ENCODE measurements around the gene GNPAT.
A peak's percentile ranks its signal among the peaks of the same experiment; 100 is the strongest.

Gene GNPAT

GRCh38 chr1:231213831-231214573 is 27.0 kb upstream of the GNPAT start:
- no peak for DNase-seq (ENCODE audit: low read depth, low spot score)

GRCh38 chr1:231214918-231215680 is 25.9 kb upstream of the GNPAT start:
- no peak for DNase-seq (ENCODE audit: low read depth, low spot score)

GRCh38 chr1:231215681-231216385 is 25.2 kb upstream of the GNPAT start:
- no peak for DNase-seq (ENCODE audit: low read depth, low spot score)

- no peak for DNase-seq (ENCODE audit: low read depth, low spot score)
These were observed 24.5 kb upstream of the GNPAT start for GRCh38 chr1:231216498-231216897.

GRCh38 chr1:231217056-231217455 is 24.0 kb upstream of the GNPAT start:
- no peak for DNase-seq (ENCODE audit: low read depth, low spot score)

GRCh38 chr1:231218078-231218477 is 22.9 kb upstream of the GNPAT start:
- no peak for DNase-seq (ENCODE audit: low read depth, low spot score)

GRCh38 chr1:231219422-231220401 is 21.3 kb upstream of the GNPAT start:
- DNase-seq (ENCODE audit: low read depth, low spot score), result no peak

- DNase-seq (ENCODE audit: low read depth, low spot score), result no peak
These were observed 20.2 kb upstream of the GNPAT start for GRCh38 chr1:231220801-231221200.

- no peak for DNase-seq (ENCODE audit: low read depth, low spot score)
These were observed 14.9 kb upstream of the GNPAT start for GRCh38 chr1:231226156-231226555.

GRCh38 chr1:231231511-231231910 is 9.5 kb upstream of the GNPAT start:
- no peak for DNase-seq (ENCODE audit: low read depth, low spot score)

GRCh38 chr1:231232870-231233734 is 7.9 kb upstream of the GNPAT start:
- DNase-seq (ENCODE audit: low read depth, low spot score), result no peak

- DNase-seq (ENCODE audit: low read depth, low spot score), result peak; percentile 4
These were observed 7.1 kb upstream of the GNPAT start for GRCh38 chr1:231233735-231234417.

GRCh38 chr1:231234506-231234905 is 6.5 kb upstream of the GNPAT start:
- DNase-seq (ENCODE audit: low read depth, low spot score), result no peak

GRCh38 chr1:231235526-231236207 is 5.3 kb upstream of the GNPAT start:
- DNase-seq (ENCODE audit: low read depth, low spot score), result no peak

- no peak for DNase-seq (ENCODE audit: low read depth, low spot score)
These were observed 4.8 kb upstream of the GNPAT start for GRCh38 chr1:231236208-231236591.

- no peak for DNase-seq (ENCODE audit: low read depth, low spot score)
These were observed 4.1 kb upstream of the GNPAT start for GRCh38 chr1:231236938-231237337.

GRCh38 chr1:231238298-231238697 is 2.7 kb upstream of the GNPAT start:
- DNase-seq (ENCODE audit: low read depth, low spot score), result peak; percentile 8

- no peak for DNase-seq (ENCODE audit: low read depth, low spot score)
These were observed 505 bp upstream of the GNPAT start for GRCh38 chr1:231240531-231240882.

- DNase-seq (ENCODE audit: low read depth, low spot score), result no peak
These were observed 738 bp downstream of the GNPAT start for GRCh38 chr1:231241750-231242149.
